GM18951 (cell line): Measurements from ENCODE around the gene MFNG.
A peak's percentile ranks its signal among the peaks of the same experiment; 100 is the strongest.
"Not testable (repeated sequence)": the region's sequence is repeated elsewhere in the genome, so short reads cannot be mapped to it uniquely, and the experiment has no call there.

Experiments used
- POLR2A ChIP-seq: IDR thresholded peaks from 4 replicates; pipeline ENCODE4 v1.6.1; 2011; ENCODE audit warnings: mild to moderate bottlenecking; ENCODE audit not compliant: insufficient read length, insufficient read depth; ENCODE audit errors: extremely low read depth
- in situ Hi-C: fragments of 300-500 bp; cut with MboI; formaldehyde crosslinking; loops from one replicate; pipeline ENCODE4 v1.12.0; 2022; ENCODE audit warnings: low sequenced_read_pairs, mixed read lengths, inconsistent platforms; ENCODE audit not compliant: unreplicated experiment

Gene MFNG, protein sequence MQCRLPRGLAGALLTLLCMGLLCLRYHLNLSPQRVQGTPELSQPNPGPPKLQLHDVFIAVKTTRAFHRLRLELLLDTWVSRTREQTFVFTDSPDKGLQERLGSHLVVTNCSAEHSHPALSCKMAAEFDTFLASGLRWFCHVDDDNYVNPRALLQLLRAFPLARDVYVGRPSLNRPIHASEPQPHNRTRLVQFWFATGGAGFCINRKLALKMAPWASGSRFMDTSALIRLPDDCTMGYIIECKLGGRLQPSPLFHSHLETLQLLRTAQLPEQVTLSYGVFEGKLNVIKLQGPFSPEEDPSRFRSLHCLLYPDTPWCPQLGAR

DNA sequence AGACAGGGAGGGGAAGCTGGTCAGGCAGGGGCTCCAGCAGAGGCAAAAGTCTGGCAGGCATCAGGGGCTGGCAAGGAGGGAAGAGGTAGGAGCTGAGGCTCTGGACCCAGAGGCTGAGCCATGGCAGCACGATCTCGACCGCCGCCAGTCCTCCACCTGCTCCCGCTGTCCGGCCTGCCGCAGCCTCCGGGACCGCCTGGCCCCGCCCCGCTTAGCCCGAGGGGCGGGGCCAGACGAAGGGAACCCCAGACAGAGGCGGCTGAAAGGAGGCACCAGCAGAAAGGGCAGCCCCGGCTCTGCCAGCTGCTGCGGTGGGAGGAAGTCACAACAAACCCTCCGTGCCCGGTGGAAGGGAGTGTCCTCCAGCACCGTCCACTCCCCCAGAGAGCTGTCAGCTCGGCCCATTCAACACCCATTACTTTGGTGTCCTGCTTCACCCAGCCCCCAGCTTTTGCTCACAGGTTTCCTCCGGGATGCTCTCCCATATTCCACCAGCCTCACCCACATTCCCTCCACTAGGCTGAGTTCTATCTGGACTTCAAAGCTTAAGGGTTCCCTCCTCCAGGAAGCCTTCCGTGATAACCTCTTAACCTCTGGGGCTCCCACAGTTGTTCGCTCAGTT lies at the start of gene MFNG:
Gene MFNG (minus strand): TSS at position 161 of the 622 bp plus-strand sequence. CDS start 207 bp downstream, outside the sequence.
- in situ Hi-C loops: no loop called here
- TF ChIP-seq POLR2A: peak; percentile 78

DNA sequence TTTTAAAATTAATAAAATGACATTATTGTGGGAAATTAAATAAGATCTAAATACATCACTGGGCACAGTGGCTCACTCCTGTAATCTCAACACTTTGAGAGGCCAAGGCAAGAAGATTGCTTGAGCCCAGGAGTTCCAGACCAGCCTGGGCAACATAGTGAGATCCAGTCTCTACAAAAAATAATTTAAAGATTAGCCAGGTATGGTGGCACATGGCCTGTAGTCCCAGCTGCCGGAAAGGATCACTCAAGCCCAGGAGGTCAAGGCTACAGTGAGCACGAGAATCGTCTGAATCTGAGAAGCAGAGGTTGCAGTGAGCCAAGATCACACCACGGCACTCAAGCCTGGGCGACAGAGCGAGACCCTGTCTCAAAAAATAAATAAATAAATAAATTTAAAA lies 49.0 kb upstream of the MFNG start:
- in situ Hi-C loops: no loop called here

DNA sequence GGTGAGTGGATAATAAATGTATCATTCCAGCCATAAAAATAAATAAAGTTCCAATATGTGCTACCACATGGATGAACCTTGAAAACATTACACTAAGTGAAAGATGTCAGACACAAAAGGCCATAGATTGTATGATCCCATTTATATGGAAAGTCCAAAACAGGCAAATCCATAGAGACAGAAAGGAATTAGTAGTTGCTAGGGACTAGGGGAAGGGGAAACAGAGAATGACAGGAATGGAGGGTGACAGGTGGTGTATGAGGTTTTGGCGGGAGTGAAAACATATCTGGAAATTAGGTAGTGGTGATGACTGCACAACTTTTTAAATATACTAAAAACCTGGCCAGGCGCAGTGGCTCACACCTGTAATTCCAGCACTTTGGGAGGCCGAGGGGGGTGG lies 48.3 kb upstream of the MFNG start:
- in situ Hi-C loops: no loop called here

More for the DNA sequence above, 49.0 kb upstream of the MFNG start:
- no peak for TF ChIP-seq POLR2A

DNA sequence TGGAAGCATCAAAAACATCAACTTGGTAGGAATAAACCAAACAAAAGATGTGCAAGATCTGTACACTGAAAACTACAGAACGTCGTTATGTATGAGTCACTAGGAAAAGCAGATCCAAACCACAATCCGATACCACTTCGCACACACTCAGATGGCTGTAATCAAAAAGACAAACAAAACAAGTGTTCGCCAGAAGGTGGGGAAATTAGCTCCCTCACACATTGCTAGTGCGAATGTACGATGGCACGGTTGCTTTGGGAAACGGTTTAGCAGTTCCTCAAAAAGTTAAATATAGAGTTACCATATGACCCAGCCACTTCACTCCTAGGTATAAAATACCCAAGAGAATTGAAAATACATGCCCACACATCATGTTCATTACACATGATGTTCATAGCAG lies 47.8 kb upstream of the MFNG start:
- no peak for TF ChIP-seq POLR2A
- in situ Hi-C loops: no loop called here

More for the DNA sequence above, 48.3 kb upstream of the MFNG start:
- no peak for TF ChIP-seq POLR2A

DNA sequence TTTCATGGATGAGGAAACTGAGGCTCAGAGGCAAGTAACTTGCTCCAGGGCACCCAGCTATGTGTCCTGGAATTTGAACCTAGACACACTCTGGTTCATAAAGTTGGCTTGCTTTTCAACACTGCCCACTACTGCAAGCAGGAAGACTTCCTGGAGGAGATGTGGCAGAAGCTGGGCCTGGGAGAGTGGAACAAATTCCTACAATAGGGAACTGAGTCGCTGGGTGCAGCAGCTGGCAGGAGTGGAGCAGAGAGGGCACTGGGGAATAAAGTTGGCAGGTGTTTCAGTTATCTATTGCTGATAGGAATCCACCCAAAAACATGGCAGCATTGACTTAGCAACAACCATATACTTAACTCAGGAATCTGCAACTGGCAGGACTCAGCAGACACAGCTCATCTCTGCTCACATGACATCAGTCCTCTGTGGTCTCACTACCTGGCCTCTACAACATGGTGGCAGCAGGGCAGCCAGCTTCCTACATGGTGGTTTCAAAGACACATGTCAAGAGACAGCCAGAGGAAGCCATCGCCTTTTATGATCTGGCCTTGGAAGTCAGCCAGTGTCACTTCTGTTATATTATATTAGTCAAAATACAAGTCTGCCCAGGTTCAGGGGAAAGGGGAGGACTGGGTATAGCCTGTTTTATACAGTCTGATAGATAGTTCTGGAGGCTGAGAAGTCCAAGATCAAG lies 43.6 kb upstream of the MFNG start:
- in situ Hi-C loops: no loop called here
- TF ChIP-seq POLR2A: no peak

DNA sequence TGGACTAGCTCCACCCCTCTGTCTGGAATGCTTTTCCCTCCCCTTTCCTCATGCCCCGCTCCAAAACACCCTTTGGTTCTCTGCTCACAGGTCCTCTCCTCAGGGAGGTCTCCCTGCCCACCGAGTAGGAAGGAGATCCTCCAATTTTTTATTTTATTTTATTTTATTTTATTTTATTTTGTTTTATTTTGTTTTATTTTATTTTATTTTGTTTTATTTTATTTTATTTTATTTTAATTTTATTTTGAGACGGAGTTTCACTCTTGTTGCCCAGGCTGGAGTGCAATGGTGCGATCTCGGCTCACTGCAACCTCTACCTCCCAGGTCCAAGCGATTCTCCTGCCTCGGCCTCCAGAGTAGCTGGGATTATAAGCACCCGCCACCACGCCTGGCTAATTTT lies 41.8 kb upstream of the MFNG start:
- in situ Hi-C loops: not testable (repeated sequence)

DNA sequence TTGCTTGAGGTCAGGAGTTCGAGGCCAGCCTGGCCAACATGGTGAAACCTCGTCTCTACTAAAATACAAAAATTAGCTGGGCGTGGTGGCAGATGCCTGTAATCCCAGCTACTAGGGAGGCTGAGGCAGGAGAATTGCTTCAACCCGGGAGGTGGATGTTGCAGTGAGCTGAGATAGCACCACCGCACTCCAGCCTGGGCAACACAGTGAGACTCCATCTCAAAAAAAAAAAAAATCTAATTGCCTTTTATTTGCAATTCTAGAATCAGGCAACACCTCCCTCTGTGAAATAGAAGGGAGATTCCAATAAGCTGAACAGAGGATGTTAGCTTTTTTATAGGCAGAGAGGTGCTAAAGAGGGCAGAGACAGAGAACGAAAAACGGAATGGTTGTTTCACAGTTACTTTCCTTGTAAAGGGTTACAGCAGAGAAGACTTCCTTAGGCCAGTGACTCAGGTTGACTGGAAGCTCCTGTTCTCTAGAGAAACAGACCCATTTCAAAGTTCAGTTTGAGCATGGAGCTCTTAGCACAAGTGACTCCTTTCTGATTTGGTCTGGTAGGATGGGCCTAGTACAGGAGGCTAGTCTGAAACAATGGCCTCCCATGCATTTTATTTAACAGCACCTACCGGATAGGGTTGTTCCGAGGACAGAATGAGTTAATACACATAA lies 41.0 kb upstream of the MFNG start:
- in situ Hi-C loops: not testable (repeated sequence)

DNA sequence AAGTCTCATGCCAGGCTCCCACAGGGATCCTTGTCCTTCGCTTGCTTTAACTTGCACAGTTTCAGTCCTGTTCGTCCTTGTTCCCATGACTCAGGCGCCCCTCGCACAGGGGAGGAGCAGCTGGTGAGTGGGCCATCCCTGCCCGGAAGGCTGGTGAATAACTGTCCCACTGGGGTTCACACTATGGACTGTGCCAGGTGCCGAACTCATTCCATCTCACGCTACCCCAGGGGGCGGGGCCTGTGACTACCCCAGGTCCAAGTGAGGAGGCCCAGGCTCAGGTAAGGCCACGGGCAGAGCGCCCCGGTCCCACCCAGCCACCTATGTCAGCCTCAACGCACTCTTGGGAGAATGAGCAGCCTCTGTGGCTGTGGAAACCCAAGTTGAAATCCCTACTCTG lies 40.2 kb upstream of the MFNG start:
- in situ Hi-C loops: no loop called here
- no peak for TF ChIP-seq POLR2A

DNA sequence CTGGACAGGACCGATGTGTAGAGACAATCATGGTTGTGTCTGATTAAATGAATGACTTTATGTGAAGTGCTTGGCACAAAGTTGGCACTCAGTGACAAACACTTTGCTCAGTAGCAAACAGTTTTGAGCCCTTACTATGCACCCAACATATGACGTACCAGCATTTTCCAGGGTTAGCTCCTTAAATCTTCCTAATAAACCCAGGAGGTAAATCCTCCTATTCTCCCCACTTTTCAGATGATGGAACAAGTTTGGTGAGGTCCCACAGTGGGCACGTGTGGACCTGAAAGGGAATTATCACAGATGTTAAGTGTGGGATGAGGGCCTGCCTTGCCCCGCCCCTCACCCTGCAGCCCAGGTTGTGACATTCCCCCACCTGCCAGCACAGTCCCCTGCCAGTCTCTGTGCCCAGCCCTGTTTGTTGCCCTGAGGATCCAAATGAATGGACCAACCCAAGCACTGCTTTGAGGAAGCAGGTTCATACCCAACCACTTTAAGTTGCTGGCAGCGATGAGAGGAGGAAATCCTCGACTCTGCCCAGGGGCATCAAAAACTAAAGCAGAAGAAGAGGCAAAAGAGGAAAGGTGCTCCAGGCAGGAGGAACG lies 39.7 kb upstream of the MFNG start:
- in situ Hi-C loops: no loop called here
- no peak for TF ChIP-seq POLR2A

DNA sequence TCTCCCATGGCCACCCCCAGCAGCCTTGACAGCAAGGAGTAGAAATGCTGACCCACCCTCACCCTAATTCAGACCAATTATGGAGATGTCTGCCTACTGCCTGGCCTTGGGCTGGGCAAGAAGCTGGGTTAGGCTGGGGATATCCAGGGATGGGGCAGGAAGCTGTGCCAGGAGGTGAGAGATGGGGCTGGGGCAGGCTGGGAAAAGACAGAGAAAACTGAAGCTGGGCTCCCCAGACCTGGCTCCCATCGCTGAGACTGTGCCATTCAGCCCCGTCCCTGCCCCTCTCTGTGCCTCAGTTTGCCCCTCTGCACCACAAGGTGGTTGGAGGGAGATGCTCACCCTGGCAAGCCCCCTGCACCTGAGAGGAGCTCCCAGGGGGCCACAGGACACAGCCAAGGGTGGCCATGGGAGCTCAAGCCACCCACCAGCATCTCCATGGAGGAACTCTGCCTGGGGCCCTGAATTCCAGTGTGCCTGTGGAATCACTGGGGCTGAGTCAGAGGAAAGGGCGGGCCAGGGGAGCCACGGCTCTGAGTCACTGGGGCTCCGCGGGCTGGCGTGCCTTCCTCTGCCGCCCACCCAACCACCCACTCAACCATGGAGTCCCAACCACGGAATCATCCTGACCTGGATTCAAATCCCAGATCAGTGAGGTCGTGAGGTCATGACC lies 39.0 kb upstream of the MFNG start:
- in situ Hi-C loops: no loop called here
- no peak for TF ChIP-seq POLR2A

DNA sequence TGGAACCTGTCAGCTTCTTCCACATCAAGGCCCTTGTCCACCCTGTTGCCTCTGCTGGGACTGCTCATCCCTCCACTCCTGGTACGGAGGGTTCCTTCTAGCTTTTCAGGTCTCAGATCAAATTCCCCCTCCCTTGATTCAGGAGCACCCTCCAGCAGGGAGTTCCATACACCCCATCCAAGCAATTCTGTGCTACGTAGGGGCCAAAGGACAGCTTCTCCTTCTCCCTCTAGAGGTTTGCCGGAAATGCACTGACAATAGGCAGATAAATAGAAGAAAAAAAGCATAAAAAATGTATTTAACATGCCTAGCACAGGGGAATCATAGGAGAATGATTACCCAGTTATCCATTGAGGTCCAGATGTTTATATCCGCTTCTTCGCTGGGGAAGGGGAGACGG lies 36.3 kb upstream of the MFNG start:
- no peak for TF ChIP-seq POLR2A
- in situ Hi-C loops: no loop called here

DNA sequence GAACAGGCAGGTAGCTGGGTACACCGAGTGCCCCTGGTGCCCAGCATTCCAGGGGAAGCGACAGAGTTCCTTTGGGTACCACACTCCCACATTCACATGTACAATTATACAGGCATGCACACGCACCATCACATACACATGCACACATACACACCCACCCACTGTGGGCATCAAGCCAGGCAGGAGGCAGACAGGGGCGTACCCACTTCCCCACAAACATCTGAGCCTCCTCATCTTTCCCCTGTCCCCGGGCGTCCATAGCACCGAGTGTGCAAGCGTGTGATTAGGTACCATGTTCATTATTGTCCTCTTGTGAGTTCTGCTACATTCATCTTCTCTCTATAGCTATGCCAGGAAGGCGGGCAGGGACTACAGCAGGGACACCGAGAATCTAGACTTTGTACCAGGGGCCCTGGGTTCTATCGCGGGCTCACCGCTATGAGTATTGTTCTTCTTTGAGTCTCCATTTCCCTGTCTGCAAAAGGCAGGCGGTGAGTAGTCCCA lies 35.1 kb upstream of the MFNG start:
- in situ Hi-C loops: no loop called here
- no peak for TF ChIP-seq POLR2A
